H7 (cell line): ENCODE data around the gene SLC25A41. TPM values are rescaled to one million over a fixed set of nuclear protein-coding genes. Genes with fewer than 3 reads are reported as not detected.
A peak's percentile ranks its signal among the peaks of the same experiment; 100 is the strongest.

Source experiments
- DNase-seq: peaks from one replicate; pipeline ENCODE4 v3.0.0; 2012
- H3K27me3 ChIP-seq: 2 replicates; pipeline ENCODE4 v1.6.0; 2011; ENCODE audit warnings: mild to moderate bottlenecking, low read length; ENCODE audit not compliant: control insufficient read depth, insufficient read depth
- H3K36me3 ChIP-seq: replicated peaks from 2 replicates; pipeline ENCODE4 v1.5.1; 2011; ENCODE audit warnings: low read length; ENCODE audit not compliant: control insufficient read depth, insufficient read depth
- H3K4me3 ChIP-seq: 2 replicates; pipeline ENCODE4 v1.5.1; 2011; ENCODE audit warnings: low read depth, mild to moderate bottlenecking, control low read depth, low read length, moderate library complexity; ENCODE audit not compliant: insufficient read depth
- total RNA-seq: library from RNA; depleted of rRNA; stranded (reverse); fragments of >200 nt; shearing (Covaris generic); gene quantifications from 2 replicates; pipeline ENCODE4 v1.2.3, GENCODE V29; 2014

SLC25A41 gene
- total RNA-seq, 1 experiment from 2014 or later, result 1.2 TPM

- Histone ChIP-seq H3K4me3 (no peak overlapping the region), H3K36me3 (peaks cover 4% of the 10 kb centered on the region), H3K27me3 (peaks cover 13% of the 10 kb centered on the region)
- peak; percentile 74 for DNase-seq
These were observed 36.6 kb upstream of the SLC25A41 start for GRCh38 chr19:6470173-6470572.

GRCh38 chr19:6467384-6467783 lies 33.8 kb upstream of the SLC25A41 start:
- no peak for DNase-seq
- Histone ChIP-seq H3K27me3 (peaks cover 17% of the 10 kb centered on the region; the same call in 1 of the 2 replicates), H3K36me3 (peaks cover 4% of the 10 kb centered on the region), H3K4me3 (no peak overlapping the region)

- no peak overlapping the region for H3K4me3 ChIP-seq
- DNase-seq, result no peak
- H3K36me3 ChIP-seq, result peaks cover 4% of the 10 kb centered on the region
- peaks cover 23% of the 10 kb centered on the region; the same call in 1 of the 2 replicates for H3K27me3 ChIP-seq
These were observed 33.1 kb upstream of the SLC25A41 start for GRCh38 chr19:6466526-6467248.

- H3K36me3 ChIP-seq, result peaks cover 4% of the 10 kb centered on the region
- no peak overlapping the region for H3K4me3 ChIP-seq
- DNase-seq, result no peak
- peaks cover 23% of the 10 kb centered on the region; the same call in 1 of the 2 replicates for H3K27me3 ChIP-seq
These were observed 32.1 kb upstream of the SLC25A41 start for GRCh38 chr19:6465663-6466062.

- peak overlapping the region; percentile 72 for H3K4me3 ChIP-seq
- peak; percentile 69 for DNase-seq
- H3K27me3 ChIP-seq, result peaks cover 23% of the 10 kb centered on the region; the same call in 1 of the 2 replicates
- peaks cover 4% of the 10 kb centered on the region for H3K36me3 ChIP-seq
These were observed 31.4 kb upstream of the SLC25A41 start for GRCh38 chr19:6465006-6465405.

- peak; percentile 97 for DNase-seq
- Histone ChIP-seq H3K4me3 (peak within 1 kb of the TSS; percentile 72), H3K27me3 (peaks cover 24% of the 10 kb centered on the region; the same call in 1 of the 2 replicates), H3K36me3 (peaks cover 4% of the 10 kb centered on the region)
These were observed 30.7 kb upstream of the SLC25A41 start, which contains the start of gene CRB3 for GRCh38 chr19:6464070-6464873. CRB3 (plus strand) TSS chr19:6464271; CDS start chr19:6464702, 431 bp downstream.

- Histone ChIP-seq H3K4me3 (peak overlapping the region; percentile 72), H3K27me3 (peaks cover 30% of the 10 kb centered on the region), H3K36me3 (no peaks in the 10 kb centered on the region)
- peak; percentile 99 for DNase-seq
These were observed 26.7 kb upstream of the SLC25A41 start for GRCh38 chr19:6460099-6460884.

GRCh38 chr19:6459262-6460098 lies 25.9 kb upstream of the SLC25A41 start, which contains the start of gene SLC25A23:
SLC25A23 (minus strand) TSS chr19:6459792; CDS start chr19:6459628, 164 bp downstream.
- Histone ChIP-seq H3K27me3 (peaks cover 22% of the 10 kb centered on the region), H3K36me3 (no peaks in the 10 kb centered on the region; the same call in 1 of the 2 replicates), H3K4me3 (peak within 1 kb of the TSS; percentile 72)
- DNase-seq, result peak; percentile 96

- H3K4me3 ChIP-seq, result peak overlapping the region; percentile 72
- no peak for DNase-seq
- peaks cover 3% of the 10 kb centered on the region for H3K36me3 ChIP-seq
- H3K27me3 ChIP-seq, result peaks cover 16% of the 10 kb centered on the region
These were observed 25.2 kb upstream of the SLC25A41 start for GRCh38 chr19:6458695-6459261.

GRCh38 chr19:6457958-6458694 lies 24.6 kb upstream of the SLC25A41 start:
- Histone ChIP-seq H3K36me3 (peaks cover 3% of the 10 kb centered on the region), H3K27me3 (peaks cover 16% of the 10 kb centered on the region), H3K4me3 (no peak overlapping the region)
- no peak for DNase-seq

GRCh38 chr19:6455924-6456323 lies 22.4 kb upstream of the SLC25A41 start:
- no peak overlapping the region for H3K4me3 ChIP-seq
- peaks cover 10% of the 10 kb centered on the region for H3K27me3 ChIP-seq
- H3K36me3 ChIP-seq, result peaks cover 3% of the 10 kb centered on the region
- DNase-seq, result no peak

- peak; percentile 9 for DNase-seq
- H3K36me3 ChIP-seq, result peaks cover 3% of the 10 kb centered on the region
- H3K27me3 ChIP-seq, result peaks cover 7% of the 10 kb centered on the region; the same call in 1 of the 2 replicates
- H3K4me3 ChIP-seq, result no peak overlapping the region
These were observed 20.5 kb upstream of the SLC25A41 start for GRCh38 chr19:6453951-6454565.
